ENCODE data around the gene OR56A1.
A peak's percentile ranks its signal among the peaks of the same experiment; 100 is the strongest.
"Not testable (repeated sequence)": the region's sequence is repeated elsewhere in the genome, so short reads cannot be mapped to it uniquely, and the experiment has no call there.

The OR56A1 gene

GRCh38 chr11:6030708-6031405, at the start of gene OR56A1:
OR56A1 (minus strand) TSS chr11:6030758; CDS start chr11:6027692, 3,066 bp downstream.
- DNase-seq: no peak

GRCh38 chr11:6079463-6079862, 48.9 kb upstream of the OR56A1 start:
- no peak for DNase-seq

- no peak for DNase-seq
Measured at GRCh38 chr11:6077723-6078122, 47.2 kb upstream of the OR56A1 start.

- DNase-seq: not testable (repeated sequence)
Measured at GRCh38 chr11:6076443-6076842, 45.9 kb upstream of the OR56A1 start.

GRCh38 chr11:6067502-6067901, 36.9 kb upstream of the OR56A1 start:
- no peak for DNase-seq

- DNase-seq: no peak
Measured at GRCh38 chr11:6062691-6063358, 32.3 kb upstream of the OR56A1 start.

GRCh38 chr11:6061475-6061874, 30.9 kb upstream of the OR56A1 start:
- no peak for DNase-seq

- DNase-seq: no peak
Measured at GRCh38 chr11:6057452-6057851, 26.9 kb upstream of the OR56A1 start.

GRCh38 chr11:6055569-6055968, 25.0 kb upstream of the OR56A1 start:
- DNase-seq: no peak

- DNase-seq: no peak
Measured at GRCh38 chr11:6052374-6052773, 21.8 kb upstream of the OR56A1 start.

GRCh38 chr11:6040874-6041273, 10.3 kb upstream of the OR56A1 start:
- DNase-seq: no peak

- DNase-seq: no peak
Measured at GRCh38 chr11:6027501-6027900, 3.1 kb downstream of the OR56A1 start.

GRCh38 chr11:6025056-6025455, 5.5 kb downstream of the OR56A1 start:
- no peak for DNase-seq

- DNase-seq: peak; percentile 38
Measured at GRCh38 chr11:6022956-6023355, 7.6 kb downstream of the OR56A1 start.

- DNase-seq: no peak
Measured at GRCh38 chr11:6013042-6013441, 17.5 kb downstream of the OR56A1 start.

GRCh38 chr11:6012035-6012668, 18.4 kb downstream of the OR56A1 start:
- no peak for DNase-seq

- no peak for DNase-seq
Measured at GRCh38 chr11:6006846-6007245, 23.7 kb downstream of the OR56A1 start, which contains the start of gene OR56A4. OR56A4 (minus strand) TSS chr11:6006946; CDS start chr11:6002992, 3,954 bp downstream.

GRCh38 chr11:6006395-6006794, 24.2 kb downstream of the OR56A1 start:
- no peak for DNase-seq

- no peak for DNase-seq
Measured at GRCh38 chr11:6002202-6002699, 28.3 kb downstream of the OR56A1 start.

GRCh38 chr11:5994791-5995190, 35.8 kb downstream of the OR56A1 start:
- DNase-seq: no peak

- DNase-seq: peak; percentile 60
Measured at GRCh38 chr11:5992604-5993251, 37.8 kb downstream of the OR56A1 start.

GRCh38 chr11:5992150-5992549, 38.4 kb downstream of the OR56A1 start:
- DNase-seq: no peak

GRCh38 chr11:5989203-5989602, 41.4 kb downstream of the OR56A1 start:
- no peak for DNase-seq
